Ishikawa (cell line): Measurements from ENCODE around the gene KRT39.
A peak's percentile ranks its signal among the peaks of the same experiment; 100 is the strongest.

Experiments used
- CEBPB ChIP-seq: IDR thresholded peaks from 2 replicates; pipeline ENCODE4 v1.6.1; 2012
- CREB1 ChIP-seq: IDR thresholded peaks from 2 replicates; pipeline ENCODE4 v1.6.1; 2012; ENCODE audit warnings: low read depth
- EGR1 ChIP-seq: IDR thresholded peaks from 2 replicates; pipeline ENCODE4 v1.6.1; 2012
- EP300 ChIP-seq: IDR thresholded peaks from 2 replicates; pipeline ENCODE4 v1.6.1; 2012; ENCODE audit warnings: borderline replicate concordance
- FOXM1 ChIP-seq: IDR thresholded peaks from 2 replicates; pipeline ENCODE4 v1.6.1; 2012; ENCODE audit warnings: low read depth, borderline replicate concordance
- NFIC ChIP-seq: IDR thresholded peaks from 2 replicates; pipeline ENCODE4 v1.6.1; 2012
- RAD21 ChIP-seq: IDR thresholded peaks from 2 replicates; pipeline ENCODE4 v1.6.1; 2012; ENCODE audit warnings: low read depth
- TAF1 ChIP-seq: IDR thresholded peaks from 2 replicates; pipeline ENCODE4 v1.6.1; 2012; ENCODE audit warnings: low read depth, mild to moderate bottlenecking
- TCF12 ChIP-seq: IDR thresholded peaks from 2 replicates; pipeline ENCODE4 v1.6.1; 2012; ENCODE audit warnings: low read depth
- TEAD4 ChIP-seq: IDR thresholded peaks from 2 replicates; pipeline ENCODE4 v1.6.1; 2012
- YY1 ChIP-seq: IDR thresholded peaks from 2 replicates; pipeline ENCODE4 v1.6.1; 2012; ENCODE audit warnings: low read depth
- ZBTB7A ChIP-seq: IDR thresholded peaks from 2 replicates; pipeline ENCODE4 v1.6.1; 2012; ENCODE audit warnings: low read depth
- TF ChIP-seq, protein P1 (sequence below): IDR thresholded peaks from 2 replicates; pipeline ENCODE4 v1.6.1; 2012; ENCODE audit warnings: low read depth, mild to moderate bottlenecking
- TF ChIP-seq, protein P2 (sequence below): IDR thresholded peaks from 2 replicates; pipeline ENCODE4 v1.6.1; 2012
- TF ChIP-seq, protein P3 (sequence below): IDR thresholded peaks from 2 replicates; pipeline ENCODE4 v1.6.1; 2012

KRT39 gene

DNA sequence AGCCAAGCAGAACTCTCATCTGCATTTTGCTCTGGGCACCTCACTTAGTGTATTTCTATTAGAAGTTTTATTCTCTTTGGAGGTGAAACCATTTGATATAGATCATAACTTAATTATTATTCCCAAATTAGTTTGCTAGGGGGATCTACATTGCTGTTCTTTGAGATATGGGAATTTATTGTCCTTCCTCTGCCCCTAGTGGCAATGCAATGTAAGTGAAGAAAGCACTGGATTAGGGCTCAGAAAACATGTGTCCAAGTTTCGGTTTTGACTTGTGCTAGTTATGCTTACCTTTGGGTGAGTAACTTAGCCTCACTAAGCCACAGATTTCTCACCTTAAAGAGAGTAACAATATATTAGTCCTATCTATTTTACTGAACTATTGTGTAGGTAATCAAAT is 2.9 kb downstream of the KRT39 start:
- no peak for TF ChIP-seq TCF12
- TF ChIP-seq RAD21: peak; percentile 51; the same call in 1 of the 2 replicates
- TF ChIP-seq, protein P1, sequence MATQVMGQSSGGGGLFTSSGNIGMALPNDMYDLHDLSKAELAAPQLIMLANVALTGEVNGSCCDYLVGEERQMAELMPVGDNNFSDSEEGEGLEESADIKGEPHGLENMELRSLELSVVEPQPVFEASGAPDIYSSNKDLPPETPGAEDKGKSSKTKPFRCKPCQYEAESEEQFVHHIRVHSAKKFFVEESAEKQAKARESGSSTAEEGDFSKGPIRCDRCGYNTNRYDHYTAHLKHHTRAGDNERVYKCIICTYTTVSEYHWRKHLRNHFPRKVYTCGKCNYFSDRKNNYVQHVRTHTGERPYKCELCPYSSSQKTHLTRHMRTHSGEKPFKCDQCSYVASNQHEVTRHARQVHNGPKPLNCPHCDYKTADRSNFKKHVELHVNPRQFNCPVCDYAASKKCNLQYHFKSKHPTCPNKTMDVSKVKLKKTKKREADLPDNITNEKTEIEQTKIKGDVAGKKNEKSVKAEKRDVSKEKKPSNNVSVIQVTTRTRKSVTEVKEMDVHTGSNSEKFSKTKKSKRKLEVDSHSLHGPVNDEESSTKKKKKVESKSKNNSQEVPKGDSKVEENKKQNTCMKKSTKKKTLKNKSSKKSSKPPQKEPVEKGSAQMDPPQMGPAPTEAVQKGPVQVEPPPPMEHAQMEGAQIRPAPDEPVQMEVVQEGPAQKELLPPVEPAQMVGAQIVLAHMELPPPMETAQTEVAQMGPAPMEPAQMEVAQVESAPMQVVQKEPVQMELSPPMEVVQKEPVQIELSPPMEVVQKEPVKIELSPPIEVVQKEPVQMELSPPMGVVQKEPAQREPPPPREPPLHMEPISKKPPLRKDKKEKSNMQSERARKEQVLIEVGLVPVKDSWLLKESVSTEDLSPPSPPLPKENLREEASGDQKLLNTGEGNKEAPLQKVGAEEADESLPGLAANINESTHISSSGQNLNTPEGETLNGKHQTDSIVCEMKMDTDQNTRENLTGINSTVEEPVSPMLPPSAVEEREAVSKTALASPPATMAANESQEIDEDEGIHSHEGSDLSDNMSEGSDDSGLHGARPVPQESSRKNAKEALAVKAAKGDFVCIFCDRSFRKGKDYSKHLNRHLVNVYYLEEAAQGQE: no peak
- no peak for TF ChIP-seq CREB1
- no peak for TF ChIP-seq EGR1
- TF ChIP-seq, protein P2, sequence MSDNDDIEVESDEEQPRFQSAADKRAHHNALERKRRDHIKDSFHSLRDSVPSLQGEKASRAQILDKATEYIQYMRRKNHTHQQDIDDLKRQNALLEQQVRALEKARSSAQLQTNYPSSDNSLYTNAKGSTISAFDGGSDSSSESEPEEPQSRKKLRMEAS: no peak
- no peak for TF ChIP-seq EP300

DNA sequence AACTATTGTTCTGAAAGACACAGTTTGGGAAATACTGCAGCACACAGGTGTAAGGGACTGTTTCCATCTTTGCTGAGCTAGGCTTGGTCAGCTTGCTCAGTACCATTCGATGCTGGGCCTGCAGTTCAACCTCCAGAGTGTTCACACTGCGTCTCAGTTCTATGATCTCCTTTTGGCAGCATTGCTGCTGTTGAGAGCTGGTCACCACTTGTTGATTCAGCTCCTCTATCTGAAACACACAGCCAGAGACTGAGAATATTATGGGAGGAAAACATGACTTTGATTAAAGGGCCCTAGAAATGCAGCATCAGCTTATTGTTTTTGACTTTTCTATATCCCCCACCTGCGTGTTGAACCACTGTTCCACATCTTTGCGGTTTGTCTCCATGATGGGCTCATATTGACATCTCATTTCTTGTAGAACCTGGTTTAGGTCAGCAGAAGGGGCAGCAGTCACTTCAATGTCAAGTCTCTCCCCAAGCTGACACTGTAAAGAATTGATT is 4.6 kb downstream of the KRT39 start:
- TF ChIP-seq NFIC: no peak
- no peak for TF ChIP-seq ZBTB7A
- no peak for TF ChIP-seq CEBPB
- TF ChIP-seq, protein P1: no peak
- no peak for TF ChIP-seq TEAD4
- no peak for TF ChIP-seq YY1
- TF ChIP-seq EGR1: no peak
- no peak for TF ChIP-seq EP300
- TF ChIP-seq, protein P3, sequence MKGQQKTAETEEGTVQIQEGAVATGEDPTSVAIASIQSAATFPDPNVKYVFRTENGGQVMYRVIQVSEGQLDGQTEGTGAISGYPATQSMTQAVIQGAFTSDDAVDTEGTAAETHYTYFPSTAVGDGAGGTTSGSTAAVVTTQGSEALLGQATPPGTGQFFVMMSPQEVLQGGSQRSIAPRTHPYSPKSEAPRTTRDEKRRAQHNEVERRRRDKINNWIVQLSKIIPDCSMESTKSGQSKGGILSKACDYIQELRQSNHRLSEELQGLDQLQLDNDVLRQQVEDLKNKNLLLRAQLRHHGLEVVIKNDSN: no peak
- TF ChIP-seq, protein P2: no peak
- no peak for TF ChIP-seq TCF12
- no peak for TF ChIP-seq FOXM1
- TF ChIP-seq RAD21: no peak
- TF ChIP-seq TAF1: no peak
- no peak for TF ChIP-seq CREB1

DNA sequence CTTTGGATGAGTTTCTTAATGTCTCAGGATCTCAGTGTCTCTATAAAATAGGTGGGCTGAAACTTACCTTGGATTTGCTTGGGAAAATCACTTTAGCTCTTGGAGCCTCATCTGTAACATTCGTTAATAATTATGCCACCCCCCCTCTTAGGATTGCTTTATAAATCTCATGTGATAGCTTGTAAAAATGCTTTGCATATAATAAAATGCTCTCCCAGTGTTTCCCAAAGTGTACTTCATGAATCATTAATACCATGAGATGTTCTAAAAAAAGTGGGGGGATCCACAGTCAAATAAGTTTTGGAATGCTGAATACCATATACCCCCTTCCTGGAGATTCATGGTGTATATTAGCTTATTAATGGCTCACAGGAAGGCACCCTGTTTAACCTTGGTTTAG is 5.2 kb downstream of the KRT39 start:
- TF ChIP-seq TAF1 (no peak), RAD21 (no peak), CEBPB (no peak), TCF12 (no peak), EGR1 (no peak), ZBTB7A (no peak), CREB1 (no peak), FOXM1 (no peak), NFIC (no peak), TEAD4 (no peak), YY1 (no peak)
- TF ChIP-seq, protein P1: no peak
- TF ChIP-seq, protein P3: no peak
- TF ChIP-seq, protein P2: no peak

DNA sequence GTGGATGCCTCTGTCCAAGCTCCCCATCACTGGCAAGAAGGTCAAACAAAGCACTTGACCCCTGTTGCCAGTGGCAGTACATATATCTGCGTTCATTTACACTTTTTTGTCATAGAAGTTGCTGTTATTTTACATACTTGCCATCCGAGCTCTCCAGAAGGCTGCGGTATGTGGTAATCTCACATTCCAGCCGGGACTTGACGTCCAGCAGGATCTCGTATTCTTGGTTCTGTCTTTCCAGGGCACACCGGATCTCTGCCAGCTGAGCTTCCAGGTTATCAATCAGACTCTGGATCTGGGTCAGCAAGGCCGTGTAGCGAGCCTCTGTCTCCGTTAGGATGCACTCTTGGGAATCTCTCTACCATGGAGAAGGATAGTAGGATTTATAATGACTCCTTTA is 6.6 kb downstream of the KRT39 start:
- TF ChIP-seq, protein P3: no peak
- no peak for TF ChIP-seq CREB1
- TF ChIP-seq, protein P1: no peak
